Ovary (tissue), 3 donors: ENCODE data around the gene PROK2.

ENCODE experiments used
- CTCF ChIP-seq, 3 donors: fragments of 450-650 bp in 2 of 3; fragments of 200-600 bp in 1 of 3; IDR thresholded peaks; one replicate each; pipeline versions ENCODE4 v1.5.1 to v1.8.0; 2016 to 2022; ENCODE audit warnings: antibody characterized with exemption in 3 of 3, mild to moderate bottlenecking in 1 of 3
- EP300 ChIP-seq: sonication (generic); formaldehyde crosslinking; IDR thresholded peaks from one replicate; pipeline ENCODE4 v1.6.1; 2017; ENCODE audit warnings: antibody characterized with exemption
- POLR2A ChIP-seq: fragments of 450-650 bp; IDR thresholded peaks from one replicate; pipeline ENCODE4 v1.6.1; 2017; ENCODE audit warnings: antibody characterized with exemption, mild to moderate bottlenecking, moderate library complexity
- donor health status: DM: no; HTN: no; CAD: no.

GRCh38 chr3:71806736-71807135, 21.8 kb upstream of the PROK2 start:
- TF ChIP-seq CTCF (IDR thresholded peaks at IDR 0.05): no peak
- no peak for TF ChIP-seq POLR2A
- TF ChIP-seq EP300: no peak
